HUDEP-2 (cell line): ENCODE data around the gene CYTIP.

ENCODE experiments used
- DNase-seq, 76 experiments: peaks; one replicate each; lab custom pipeline; 2025; ENCODE audit not compliant: unreplicated experiment in 76 of 76; lab: John Stamatoyannopoulos, UW

CYTIP gene

DNA sequence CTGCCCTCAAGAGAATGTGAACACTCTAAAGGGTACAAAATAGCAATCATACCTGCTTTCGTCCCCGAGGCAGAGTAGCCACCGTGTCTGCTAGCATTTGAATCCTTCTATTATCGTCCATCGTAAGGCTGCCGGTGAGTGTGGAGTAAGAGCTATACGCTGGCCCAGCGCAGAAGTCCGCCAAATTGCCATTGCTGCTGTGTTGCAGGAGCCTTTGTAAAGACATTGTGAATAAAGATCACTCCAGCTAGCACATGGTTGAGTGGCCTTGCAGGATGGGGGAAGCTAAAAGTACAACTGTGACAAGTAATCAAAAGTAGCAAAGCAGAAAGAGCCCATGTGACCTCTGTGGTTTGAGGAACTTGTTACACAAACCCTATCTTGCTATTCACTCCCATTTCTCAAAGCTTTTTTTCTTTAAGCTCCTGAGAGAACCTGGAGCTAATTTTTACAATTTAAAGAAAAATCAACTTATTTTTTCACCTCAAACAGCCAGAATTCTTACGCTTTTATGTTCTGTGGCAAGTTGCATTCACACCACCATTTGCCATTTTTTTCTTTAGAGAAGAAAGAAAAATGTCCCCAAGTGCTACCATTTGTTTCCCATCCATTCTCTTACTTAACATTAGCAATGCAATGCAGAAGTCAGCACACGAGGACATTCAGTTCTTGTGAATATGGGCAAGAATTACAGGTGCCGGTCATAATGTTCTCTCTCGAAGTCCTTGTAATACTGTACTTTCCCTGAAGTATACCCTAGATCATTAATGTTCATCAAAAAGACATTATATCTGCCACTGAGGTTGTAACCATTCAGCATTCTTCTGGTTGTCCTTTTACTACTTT lies at the start of gene CYTIP:
CYTIP (minus strand) TSS at position 295 of the 846 bp plus-strand sequence; CDS start at position 226, 69 bp downstream.
- DNase-seq = peak in 1 of 76 experiments; percentile 5

DNA sequence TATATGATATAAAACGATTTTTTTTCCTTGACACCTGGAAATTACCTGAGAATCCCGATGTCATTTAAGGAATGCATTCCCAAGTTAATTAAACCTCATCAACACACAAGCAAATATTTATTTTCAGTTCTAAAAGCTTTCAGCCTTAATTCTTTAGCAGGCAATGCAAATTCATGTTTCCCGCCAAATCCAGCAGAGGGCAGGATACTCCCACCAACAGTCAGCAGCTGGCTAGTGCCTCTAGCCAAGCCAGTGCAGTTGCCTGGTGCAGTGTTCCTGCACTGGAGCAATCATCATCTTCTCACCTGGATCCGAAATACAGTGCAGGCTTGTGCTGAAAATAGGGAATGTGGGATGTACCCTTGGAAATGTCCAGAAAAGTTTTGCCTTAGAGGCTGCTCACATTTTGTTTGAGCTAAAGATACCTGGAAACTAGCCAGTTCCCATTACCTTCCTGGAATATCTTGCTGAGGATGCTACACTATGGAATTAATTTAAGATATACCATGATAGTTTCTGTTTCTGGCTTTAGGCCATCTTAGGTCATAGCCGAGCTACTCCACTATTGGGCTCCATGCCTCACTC lies 48.4 kb upstream of the CYTIP start:
- DNase-seq = peak in 49 of 76 experiments; percentile 1 to 60 (median 31)

DNA sequence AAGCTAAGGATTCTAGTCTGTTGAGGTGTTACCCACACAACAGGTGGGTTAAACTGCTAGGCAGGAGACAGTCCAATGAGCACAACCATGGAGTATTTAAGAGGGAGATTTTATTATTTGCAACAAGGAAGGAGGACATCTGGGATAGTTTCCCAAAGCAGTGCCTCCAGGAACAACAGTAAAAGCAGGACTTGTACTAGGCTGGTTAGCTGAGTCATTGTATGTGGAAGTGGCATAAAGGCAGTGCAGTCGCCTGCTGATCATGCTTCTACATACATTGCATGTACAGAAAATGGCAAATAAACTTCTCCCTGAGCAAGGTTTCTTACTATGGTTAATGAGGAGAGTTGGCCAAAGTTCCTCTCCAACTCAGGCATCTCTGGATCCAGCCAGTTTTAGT lies 46.1 kb upstream of the CYTIP start:
- no peak for DNase-seq

DNA sequence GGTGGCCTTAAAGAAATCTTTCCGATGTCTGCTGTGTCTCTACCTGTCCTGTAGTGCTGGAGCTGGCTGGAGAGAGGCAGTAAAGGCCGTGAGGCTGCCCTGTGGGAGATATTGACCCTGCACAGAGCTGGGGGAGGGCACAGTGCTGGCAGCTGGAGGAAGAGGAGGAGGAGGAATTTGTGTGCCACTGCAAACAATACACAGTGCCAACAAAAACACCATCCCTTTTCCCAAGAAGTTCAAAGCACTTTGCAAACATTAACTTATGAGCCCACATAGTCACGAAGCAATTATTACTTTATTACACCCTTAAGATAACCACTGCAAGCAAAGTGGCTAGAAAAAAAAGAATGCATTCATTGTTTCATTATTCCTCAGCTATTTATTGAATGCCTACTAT lies 45.0 kb upstream of the CYTIP start:
- no peak for DNase-seq

DNA sequence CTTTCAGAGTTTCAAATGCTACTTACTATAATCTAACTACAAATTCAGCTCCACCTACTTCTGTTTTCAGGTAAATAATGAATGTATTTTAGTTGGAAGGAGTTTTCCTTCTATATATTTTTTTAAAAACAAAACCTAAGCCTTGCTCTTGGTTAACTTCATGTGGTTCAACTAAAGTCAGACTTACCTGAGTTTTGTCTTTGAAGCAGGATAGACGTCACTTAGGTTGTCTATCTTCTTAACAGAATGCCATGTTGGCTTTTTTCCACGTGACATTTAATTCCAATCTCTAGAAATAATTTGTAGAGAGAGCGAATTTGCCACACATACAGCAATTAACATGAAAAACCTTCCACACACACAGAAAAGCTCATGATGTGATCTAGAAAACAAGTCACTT lies 43.9 kb upstream of the CYTIP start:
- DNase-seq = no peak

DNA sequence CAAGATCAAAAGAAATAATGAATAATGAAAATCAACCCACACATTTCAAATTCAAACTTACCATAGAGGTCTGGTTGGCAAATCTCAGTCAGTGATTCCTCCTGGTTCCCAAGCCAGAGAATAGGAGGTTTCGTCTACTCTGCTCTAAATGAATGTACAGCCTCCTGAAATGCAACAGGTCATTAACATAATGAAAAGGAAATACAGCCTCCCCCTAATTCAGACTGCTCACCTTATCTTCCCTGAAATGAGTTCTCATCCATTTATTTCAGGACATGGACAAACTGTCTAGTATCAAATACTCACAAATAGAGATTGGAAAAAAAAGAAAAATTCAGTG lies 43.4 kb upstream of the CYTIP start:
- DNase-seq = no peak

DNA sequence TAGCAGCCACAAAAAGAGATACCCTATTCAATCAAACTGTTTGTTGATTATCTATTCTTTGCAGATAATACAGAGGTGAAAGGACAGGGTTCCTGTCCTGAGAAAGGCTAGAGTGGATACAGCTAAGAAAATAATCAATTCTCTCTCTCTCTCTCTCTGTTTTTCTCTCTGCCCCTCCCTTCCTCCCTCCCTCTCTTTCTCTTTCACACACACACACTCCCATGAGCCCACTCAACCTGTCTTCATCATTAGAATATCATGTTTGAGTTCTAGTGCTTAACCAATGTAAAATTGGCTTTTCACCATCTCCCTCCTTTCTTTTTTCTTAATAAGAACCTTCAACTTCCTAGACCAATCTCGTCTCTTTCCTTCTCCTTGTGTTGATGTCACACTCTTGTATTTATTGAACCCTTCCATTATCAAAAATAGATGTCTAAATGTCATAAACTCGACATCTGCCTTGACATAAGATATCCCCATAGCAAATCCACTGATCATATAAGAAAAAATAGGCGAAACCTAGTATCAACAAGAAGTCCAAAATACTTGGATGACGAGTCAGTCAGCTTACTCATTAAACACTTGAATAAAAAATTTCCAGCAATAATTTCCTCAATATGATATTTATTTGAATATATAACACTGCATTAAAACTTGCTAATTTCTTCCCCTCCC lies 42.8 kb upstream of the CYTIP start:
- no peak for DNase-seq

DNA sequence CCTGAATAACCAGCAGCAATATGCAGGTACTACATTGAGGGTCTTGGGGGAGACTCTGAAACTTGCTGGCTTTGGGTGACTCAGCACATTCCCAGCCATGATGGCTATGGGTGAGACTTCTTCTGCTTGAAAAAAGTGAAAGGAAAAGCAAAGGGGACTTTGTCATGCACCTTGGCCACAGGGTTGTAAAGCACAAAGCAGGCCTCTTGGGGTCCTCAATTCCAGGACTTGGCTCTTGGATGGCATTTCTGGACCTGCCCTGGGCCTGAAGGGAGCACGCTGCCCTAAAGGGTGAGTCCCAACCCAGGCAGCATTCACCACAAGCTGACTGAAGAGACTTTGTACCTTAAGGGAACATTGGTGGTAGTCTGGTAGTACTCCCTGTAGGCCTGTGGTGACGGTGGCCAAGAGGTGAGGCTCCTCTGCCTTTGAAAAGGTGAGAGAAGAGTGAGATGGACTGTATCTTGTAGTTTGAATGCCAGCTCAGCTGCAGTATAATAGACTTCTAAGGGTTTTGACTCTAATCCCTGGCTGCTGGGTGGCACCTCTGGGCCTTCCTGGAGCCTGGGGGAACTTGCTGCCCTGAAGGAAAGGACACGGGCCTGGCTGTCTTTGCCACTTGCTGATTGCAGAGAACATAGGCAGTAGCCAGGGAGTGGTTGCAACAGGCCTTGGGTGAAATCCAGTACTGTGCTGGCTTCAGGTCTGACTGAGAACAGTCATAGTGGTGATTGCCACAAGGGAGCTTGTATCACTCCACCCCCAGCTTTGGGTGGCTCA lies 36.5 kb upstream of the CYTIP start:
- DNase-seq = no peak

DNA sequence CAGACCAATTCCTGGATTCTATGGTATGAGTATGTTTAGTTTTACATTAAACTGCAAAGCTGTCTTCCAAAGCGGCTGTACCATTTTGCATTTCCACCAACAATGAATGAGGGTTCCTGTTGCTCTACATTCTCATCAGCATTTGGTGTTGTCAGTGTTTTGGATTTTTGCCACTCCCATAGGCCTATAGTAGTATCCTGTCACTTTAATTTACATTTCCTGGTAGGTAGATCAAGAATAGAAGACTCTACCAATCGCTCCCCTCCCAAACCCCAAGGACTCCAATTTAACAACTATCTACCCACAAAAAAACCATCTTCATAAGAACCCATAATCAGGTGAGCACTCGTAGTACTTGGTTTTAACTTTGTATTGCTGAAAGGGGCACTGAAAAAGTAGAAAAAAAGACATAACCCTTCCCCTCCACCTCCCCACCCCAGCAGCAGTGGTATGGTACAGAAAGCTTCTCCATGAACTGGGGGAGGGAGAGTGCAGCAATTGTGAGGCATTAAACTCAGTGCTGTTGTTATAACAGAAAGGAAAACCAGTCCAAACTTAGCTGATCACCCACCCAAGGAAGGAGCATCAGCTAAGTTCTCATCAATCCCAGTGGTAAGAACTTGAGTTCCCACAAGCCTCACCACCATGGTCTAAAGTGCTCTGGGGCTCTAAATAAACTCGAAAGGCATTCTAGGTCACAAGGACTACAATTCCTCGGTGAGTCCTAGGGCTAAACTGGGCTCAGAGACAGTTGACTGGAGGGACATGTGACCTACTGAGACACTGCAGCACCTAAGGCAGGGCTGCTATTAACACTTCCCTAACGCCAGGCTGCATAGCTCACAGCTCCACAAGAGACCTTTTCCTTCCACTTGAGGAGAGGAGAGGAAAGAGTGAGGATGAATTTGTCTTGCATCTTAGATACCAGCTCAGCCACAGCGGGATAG lies 35.5 kb upstream of the CYTIP start:
- DNase-seq = no peak

DNA sequence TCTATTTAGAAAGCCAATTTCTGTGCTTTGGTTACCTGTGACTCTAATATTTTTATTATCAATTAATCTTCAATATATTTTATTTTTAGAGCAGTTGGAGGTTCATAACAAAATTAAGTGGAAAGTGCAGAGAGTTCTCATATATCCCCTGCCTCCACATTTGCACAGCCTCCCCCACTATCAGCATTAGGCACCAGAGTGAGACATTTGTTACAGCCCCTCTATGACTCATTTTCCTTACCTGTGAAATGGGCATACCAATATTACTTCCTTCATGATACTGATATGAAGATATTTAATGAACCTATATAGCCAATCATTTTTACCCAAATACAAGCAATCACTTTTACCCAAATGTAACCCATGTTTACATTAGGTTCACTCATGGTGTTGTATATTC lies 34.0 kb upstream of the CYTIP start:
- DNase-seq = no peak

DNA sequence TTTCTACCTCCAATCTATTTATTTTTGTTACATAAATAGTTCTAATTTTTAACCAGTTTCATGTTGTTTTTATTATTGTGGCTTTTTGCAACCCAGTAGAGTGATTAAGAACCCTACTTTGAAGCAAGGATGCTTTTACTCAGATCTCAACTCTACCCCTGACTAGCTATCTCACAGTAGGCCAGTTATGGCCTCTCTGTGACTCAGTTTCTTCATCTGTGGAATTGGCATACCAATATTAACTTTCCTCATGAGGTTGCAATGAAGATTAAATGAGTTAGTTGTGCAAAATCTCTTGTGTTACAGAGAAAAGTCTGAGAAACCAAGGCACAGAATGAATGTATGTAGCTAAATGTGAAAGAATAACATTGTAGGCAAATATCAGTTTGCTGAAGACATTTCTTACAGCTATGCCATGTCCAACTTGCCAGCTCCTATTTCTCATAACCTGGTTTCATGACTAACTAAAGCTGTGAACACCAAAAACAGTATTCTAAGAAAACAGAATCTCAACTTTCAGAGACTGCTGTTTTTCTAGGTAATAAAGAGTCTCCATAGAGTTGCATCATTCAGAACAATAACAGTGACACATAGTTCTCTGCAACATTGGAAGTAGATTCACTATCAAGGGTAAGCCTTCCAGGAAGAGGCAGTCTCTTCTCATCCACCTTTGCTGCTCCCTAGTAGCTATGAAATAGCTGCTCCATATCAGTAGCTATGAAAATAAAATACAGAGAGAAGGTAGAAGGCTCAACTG lies 33.2 kb upstream of the CYTIP start:
- no peak for DNase-seq

DNA sequence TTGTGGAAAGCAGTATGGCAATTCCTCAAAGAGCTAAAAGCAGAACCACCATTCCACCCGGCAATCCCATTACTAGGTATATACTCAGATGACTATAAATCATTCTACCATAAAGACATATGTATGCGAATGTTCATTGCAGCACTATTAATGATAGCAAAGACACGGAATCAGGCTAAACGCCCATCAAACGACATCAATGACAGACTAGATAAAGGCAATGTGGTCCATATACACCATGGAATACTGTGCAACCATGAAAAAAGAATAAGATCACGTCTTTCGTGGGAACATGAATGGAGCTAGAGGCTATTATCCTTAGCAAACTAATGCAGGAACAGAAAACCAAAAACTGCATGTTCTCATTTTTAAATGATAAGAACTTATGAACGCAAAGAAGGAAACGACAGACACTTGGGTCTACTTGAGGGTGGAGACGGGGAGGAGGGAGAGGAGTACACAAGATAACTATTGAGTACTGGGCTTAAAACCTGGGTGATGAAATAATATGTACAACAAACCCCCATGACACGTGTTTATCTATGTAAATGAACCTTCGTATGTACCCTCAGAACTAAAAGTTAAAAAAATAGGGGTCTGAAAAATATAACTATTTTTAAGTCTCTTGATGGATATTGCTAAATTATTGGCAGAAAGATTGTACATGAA lies 32.0 kb upstream of the CYTIP start:
- no peak for DNase-seq

DNA sequence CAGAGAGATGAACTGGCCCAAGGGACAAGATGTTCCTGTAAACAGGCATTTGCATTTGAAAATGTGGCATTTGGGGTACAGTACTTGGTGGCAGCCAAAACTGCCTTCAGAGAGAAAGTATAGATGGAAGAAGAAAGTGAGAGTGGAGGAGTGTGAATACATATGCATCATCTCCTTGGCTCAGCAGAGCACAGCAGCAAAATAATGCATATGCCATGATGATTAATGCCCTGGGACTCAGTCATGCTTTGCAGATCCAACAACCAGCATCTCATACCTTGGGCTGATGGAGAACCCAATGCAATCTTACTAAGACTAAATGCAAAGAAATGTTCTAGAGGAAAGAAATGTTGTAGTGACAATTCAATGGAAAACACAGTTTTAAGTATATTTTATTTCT lies 29.7 kb upstream of the CYTIP start:
- no peak for DNase-seq

DNA sequence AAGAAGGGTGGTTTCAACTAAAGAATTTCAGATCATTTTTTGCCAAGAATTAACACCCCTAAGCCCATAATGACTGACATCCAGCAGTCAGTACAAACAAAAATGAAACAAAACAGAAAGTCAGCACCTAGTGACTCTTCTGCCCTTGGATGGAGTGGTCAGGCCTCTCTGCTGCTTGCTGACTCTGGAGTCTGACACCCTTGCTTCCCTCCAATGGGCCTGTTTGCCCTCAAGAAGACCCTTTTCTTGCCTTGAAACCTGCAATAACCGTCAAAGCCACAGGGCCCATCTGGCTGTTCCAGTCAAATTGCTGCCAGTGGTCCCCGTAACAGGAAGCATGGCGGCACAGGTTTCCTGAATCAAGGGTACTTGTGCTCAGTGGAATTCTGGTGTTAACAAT lies 27.2 kb upstream of the CYTIP start:
- DNase-seq = no peak

DNA sequence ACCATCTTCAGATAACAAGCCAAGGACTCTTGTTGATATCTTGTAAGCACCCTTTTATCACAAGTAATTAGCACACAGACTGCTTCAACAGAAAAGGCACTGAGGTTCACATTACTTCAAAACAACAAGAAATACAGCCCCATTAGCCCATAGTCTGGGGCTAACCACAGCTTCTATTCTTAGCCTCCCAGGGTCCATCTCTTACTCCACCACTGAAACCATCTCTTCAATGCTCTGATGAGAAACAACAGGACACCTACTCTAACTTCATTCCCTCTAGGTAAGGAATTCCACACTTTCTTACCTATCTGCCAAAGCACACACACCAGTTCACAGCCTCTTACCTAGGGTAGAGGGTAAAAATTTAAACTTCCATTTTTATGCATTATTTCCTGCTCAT lies 26.4 kb upstream of the CYTIP start:
- DNase-seq = no peak

DNA sequence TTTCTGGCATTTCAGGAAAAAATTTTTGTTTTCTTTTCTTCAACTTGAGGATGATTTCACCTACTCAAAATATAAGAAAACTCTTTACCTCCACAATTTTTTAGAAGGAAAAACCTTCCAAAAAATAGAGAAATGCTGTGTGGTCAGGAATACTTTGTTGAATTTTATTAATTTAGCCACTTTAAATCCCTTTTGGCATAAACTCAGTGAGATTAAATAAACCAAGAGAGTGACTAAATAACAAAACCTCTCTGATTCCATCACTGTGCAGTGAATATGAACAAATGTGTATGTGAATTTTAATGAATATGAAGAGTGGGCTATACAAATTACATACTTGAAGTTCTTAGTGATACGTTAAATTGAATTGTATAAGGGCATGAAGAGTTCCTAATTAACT lies 25.8 kb upstream of the CYTIP start:
- no peak for DNase-seq

DNA sequence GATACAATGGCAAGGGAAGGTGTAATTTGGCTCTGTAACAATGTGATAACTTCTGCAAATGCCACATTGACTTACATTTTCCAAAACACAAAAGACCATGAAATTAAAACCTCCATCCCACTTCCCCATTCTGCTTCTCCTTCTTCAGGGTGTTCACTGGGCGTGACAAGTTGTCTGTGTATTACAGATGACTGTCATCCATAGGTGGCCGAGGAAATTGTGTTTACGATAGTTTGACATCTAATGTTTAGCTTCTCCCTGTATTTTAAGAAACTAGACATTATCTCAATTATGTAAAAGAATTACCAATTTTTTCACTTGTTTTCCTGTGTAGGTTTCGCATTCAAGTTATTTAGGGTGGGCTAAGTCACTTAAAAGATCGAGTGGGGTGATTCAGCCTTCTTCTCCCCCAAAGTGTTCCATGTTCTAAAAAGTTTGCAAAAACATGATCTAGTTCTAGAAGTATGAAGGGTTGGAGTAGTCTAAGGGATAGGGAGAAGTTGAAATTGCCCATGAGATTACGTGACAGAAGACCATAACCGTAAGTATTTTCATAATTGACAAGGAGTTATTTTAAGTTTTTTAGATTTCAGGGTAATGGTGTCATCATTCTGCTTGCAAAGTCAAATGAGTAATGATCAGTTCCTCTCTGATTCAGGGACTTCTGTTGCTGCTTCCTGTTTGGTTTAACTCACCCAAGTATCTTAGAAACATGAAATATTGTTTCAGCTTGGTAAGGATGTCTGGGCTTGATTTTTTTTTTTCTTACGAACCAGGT lies 25.2 kb upstream of the CYTIP start:
- no peak for DNase-seq

DNA sequence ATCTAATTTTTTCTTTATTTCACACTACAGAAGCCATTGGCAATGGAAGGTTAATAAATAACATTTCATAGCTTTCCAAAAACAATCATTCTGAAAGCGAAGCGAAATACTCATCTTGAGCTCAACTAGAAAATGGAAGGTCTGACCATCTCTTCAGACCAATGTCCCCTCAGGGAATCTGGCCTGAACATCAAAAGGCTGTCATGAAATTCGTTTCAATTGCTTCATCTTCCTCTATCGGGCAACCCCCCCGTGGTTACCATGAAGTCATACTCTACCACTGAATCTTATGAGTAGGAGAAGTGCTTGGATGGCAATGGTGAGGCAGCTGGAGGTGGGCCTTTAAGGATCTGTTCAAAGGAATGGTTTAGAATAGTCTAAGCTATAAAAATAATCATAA lies 22.9 kb upstream of the CYTIP start:
- DNase-seq = no peak
